ENCODE data around the gene ITGA11. TPM values are rescaled to one million over a fixed set of nuclear protein-coding genes. Genes with fewer than 3 reads are reported as not detected.

ITGA11 gene
- total RNA-seq, 2 experiments from 2014 or later: 0.19 TPM; not detected in 1

- ChIA-PET CTCF (interaction anchor here (1.4 kb wide), 1 partner anchor 73 kb away, joined by 4 read pairs; no protein-coding TSS in a partner anchor), POLR2A (no interaction called here)
Observed at GRCh38 chr15:68379759-68380290, 52.1 kb downstream of the ITGA11 start.

- ChIA-PET CTCF (interaction anchor here (1.4 kb wide), 1 partner anchor 73 kb away, joined by 4 read pairs; no protein-coding TSS in a partner anchor), POLR2A (no interaction called here)
Observed at GRCh38 chr15:68379058-68379758, 52.8 kb downstream of the ITGA11 start.

DNA sequence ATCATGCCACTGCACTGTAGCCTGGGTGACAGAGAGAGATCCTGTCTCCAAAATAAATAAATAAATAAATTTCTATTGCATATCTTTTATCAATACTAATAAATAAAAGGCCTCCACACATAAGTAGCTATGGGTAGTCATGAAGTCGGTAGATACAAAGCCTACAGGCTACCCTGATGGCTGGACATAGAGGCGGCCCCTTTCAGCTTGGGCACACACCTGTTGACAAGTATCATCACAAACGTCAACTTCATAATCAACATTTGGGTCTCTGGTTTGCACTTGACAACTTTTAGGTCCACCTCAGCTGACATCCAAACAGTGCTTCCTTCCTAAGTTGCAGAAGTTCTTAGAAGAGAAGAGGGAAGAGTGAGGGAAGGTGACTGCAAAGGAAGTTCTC is 53.4 kb downstream of the ITGA11 start:
- ChIA-PET POLR2A (no interaction called here), CTCF (interaction anchor here (1.4 kb wide), 1 partner anchor 72 kb away, joined by 4 read pairs; no protein-coding TSS in a partner anchor)

DNA sequence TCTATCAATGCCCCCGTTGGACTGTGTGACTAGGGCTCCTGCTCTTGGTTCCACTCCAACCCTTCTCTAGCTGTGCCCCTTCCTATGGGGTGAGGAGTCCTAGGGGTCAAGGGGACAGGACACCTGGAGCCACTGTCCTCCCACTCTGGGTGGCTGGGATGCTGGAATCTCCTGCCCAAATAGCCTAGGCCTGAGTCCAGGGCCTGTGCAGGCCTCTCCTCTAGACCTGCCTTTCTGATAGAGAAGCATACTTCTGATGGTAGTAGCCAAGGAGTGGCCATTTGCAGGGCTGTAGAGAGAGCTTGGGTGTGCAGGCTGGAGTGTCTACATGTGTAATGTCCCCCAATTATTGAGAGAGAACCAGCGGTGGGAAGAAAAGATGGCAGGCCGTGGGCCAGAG is 54.2 kb downstream of the ITGA11 start:
- POLR2A ChIA-PET: no interaction called here
- CTCF ChIA-PET: no interaction called here

GRCh38 chr15:68376447-68377060 is 55.4 kb downstream of the ITGA11 start:
- ChIA-PET POLR2A (no interaction called here), CTCF (interaction anchor here (1.2 kb wide), 1 partner anchor 8 kb away, joined by 3 read pairs; no protein-coding TSS in a partner anchor)

DNA sequence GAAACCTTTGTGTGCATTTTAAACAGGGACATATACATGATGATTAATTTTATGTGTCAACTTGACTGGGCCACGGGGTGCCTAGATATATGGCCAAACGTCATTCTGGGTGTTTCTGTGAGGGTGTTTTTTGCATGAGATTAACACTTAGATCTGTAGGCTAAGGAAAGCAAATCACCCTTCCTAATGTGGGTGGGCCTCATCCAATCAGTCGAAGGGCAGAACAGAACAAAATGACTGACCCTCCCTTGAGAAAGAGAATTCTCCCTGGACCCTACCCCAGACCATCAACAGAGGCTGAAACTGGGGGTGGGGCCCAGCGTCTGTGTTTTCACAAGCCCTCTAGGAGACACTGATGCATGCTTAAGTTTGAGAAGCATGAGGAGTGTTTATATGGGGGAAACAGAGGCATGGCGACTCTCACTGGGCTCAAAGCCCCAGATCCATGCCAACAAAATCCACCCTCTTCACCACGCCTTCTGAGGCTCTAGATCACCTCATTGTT is 56.2 kb downstream of the ITGA11 start:
- ChIA-PET POLR2A (no interaction called here), CTCF (interaction anchor here (1.2 kb wide), 1 partner anchor 7 kb away, joined by 3 read pairs; no protein-coding TSS in a partner anchor)

- CTCF ChIA-PET: no interaction called here
- POLR2A ChIA-PET: no interaction called here
Observed at GRCh38 chr15:68375191-68375631, 56.8 kb downstream of the ITGA11 start.

- ChIA-PET CTCF (interaction anchor here (0.6 to 1.0 kb wide), 2 partner anchors 11 to 1023 kb away, joined by 3 to 6 read pairs; no protein-coding TSS in a partner anchor), POLR2A (no interaction called here)
Observed at GRCh38 chr15:68374168-68374745, 57.7 kb downstream of the ITGA11 start.

DNA sequence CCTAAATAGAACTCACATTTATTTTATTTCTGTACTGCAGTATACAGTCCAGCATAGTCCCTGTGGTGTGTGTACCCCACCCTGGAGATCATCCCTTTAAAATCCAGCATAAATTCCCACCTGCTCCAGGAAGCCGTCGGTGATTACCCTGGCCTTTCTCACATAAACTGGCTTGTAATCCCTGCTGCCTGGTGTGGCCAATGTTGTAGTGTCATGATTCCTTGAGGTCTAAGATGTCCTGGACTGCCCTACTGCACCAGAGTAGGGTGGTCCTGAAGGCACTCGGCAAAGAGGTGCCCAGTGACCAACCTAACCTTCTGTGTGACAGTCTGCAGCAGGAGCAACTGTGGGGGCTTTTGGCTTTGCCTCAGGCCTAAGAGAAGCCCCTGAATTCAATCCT is 58.9 kb downstream of the ITGA11 start:
- POLR2A ChIA-PET: no interaction called here
- CTCF ChIA-PET: interaction anchor here (1.0 kb wide), 1 partner anchor 12 kb away, joined by 3 read pairs; no protein-coding TSS in a partner anchor

DNA sequence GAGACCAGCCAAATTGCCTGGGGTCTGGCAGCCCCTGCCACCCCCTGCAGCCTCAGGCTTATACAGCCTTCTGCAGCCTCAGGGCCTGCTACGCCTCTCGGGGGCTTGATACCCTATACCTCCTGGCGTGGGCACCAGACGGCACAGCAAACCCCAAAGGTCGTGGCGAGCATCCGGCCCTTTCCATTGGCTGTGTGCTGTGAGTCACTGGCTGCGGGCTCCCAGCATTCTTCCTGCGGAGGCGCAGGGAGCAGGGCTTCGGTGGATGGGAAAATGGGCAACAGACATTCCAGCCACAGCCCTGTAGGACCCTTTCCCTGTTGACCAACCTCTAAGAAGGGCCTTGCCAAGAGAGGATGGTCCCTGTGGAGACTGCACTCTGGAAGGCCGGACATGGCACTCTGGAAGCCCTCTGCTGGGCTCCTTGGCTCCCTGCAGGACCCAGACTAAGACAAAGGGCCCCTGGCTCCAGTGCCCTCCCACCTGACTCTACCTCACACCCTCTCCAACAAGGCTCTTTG is 59.6 kb downstream of the ITGA11 start:
- ChIA-PET POLR2A (no interaction called here), CTCF (no interaction called here)

- POLR2A ChIA-PET: no interaction called here
- CTCF ChIA-PET: no interaction called here
Observed at GRCh38 chr15:68371851-68372250, 60.1 kb downstream of the ITGA11 start.

DNA sequence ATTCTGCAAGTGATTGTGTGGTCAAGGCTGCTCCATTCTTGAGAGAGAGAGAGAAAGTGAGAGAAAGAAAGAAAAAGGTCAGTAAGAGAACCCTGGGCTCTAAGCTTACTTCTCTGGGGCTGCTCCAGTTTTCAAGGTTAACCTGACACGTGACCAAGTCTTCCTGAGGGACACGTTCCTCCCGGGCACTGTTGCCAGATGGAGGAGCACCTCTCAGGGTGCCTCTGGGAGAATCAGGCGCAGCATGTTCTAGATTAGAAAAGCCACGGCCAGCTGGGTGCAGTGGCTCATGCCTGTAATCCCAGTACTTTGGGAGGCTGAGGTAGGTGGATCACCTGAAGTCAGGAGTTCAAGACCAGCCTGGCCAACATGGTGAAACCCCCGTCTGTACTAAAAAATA is 60.8 kb downstream of the ITGA11 start:
- CTCF ChIA-PET: no interaction called here
- POLR2A ChIA-PET: no interaction called here

DNA sequence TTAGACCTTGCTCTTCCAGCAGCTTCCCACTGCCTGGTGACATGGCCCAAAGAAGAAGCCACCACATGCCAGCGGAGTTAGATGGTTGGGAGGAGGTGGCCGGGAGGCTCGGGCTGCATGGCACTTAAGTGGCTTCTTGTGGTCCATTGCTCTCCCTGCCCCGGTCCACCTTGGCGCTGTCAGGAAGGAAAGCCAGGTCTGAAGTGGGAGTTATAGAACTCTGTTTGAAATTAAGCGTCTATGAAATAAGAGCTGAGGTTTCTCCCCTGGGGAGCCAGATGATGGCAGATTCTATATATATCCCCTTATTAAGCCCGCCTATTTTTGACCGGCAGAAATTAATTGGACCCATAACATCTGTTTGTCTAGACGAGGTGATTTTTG is 61.2 kb downstream of the ITGA11 start:
- ChIA-PET POLR2A (no interaction called here), CTCF (no interaction called here)

DNA sequence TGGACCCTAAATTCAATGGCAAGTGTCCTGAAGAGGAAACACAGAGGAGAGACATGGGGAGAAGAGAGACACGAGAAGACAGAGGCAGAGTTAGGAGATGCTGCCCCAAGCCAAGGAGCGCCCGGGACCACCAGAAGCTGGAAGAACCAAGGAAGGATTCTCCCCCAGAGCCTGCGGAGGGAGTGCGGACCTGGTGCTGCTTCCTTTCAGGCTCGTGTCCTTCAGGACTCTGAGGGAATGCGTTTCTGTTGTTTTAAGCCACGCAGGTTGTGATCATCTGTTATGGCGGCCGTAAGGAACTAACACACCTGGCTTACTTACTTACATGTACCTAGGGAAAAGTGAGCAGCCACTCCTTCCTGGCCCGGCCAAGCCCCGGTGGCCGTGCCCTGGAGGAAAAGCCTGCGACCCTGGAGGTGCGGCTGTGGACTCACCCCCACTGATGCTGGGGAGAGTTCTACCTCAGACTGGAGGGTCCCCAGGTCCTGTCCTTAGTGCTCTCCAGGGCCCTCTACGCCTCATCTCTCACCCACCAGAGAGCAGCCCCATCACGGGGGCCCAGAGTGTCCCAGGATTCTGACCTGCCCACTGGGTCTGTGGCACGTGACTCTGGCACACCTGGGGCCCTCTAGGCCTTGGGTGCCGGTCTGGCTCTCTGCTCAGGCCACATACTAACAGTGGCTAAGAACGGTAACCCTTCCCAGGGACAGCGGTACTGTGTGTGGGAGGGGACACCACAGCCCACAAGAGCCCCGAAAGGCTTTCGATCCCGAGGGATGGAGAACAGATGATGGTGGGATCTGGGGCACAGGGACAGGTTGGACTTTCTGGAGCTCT is 61.8 kb downstream of the ITGA11 start:
- CTCF ChIA-PET: no interaction called here
- POLR2A ChIA-PET: no interaction called here

GRCh38 chr15:68368731-68369435 is 63.1 kb downstream of the ITGA11 start:
- CTCF ChIA-PET: interaction anchor here (0.9 kb wide), 1 partner anchor 7 kb away, joined by 3 read pairs; no protein-coding TSS in a partner anchor
- POLR2A ChIA-PET: no interaction called here

- ChIA-PET POLR2A (no interaction called here), CTCF (interaction anchor here (0.9 kb wide), 1 partner anchor 8 kb away, joined by 3 read pairs; no protein-coding TSS in a partner anchor)
Observed at GRCh38 chr15:68367992-68368391, 64.0 kb downstream of the ITGA11 start.

DNA sequence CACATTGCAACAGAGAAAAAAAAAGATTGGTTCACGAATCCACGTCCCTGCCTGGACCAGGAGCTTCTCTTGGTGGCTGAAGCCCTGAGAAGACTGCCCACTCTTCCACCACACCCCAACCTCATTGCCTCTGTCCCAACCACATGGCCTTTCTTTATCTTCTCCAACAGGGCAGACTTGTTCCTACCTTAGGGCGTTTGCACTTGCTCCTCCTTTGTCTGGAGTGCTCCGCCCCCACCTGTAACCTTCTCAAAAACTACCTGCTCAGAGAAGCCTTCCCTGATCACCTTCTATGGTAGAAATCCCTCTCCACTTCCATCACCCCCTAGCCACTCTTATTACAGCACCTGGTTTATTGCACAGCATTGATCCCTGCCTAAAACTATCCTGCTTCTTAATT is 64.7 kb downstream of the ITGA11 start:
- ChIA-PET POLR2A (no interaction called here), CTCF (no interaction called here)

DNA sequence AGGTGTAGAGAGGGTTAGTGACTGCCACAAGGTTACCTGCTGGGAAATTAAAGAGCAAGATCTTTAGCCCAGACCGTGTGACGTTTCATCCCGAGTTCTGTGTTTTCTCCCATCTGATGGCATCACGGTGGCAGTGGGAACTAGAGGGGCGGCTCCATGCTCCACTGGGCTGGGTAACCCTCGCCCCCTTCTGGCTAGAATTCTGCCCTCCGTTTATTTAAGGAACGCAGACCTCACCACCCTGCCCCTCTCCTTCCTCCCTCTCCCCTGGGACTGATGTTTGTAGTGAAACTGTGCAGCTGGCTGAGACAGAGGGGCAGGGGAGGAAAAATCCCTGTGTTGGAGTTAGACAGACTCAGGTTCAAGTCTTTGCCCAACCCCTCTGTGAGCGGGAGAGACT is 65.6 kb downstream of the ITGA11 start:
- CTCF ChIA-PET: no interaction called here
- POLR2A ChIA-PET: no interaction called here

DNA sequence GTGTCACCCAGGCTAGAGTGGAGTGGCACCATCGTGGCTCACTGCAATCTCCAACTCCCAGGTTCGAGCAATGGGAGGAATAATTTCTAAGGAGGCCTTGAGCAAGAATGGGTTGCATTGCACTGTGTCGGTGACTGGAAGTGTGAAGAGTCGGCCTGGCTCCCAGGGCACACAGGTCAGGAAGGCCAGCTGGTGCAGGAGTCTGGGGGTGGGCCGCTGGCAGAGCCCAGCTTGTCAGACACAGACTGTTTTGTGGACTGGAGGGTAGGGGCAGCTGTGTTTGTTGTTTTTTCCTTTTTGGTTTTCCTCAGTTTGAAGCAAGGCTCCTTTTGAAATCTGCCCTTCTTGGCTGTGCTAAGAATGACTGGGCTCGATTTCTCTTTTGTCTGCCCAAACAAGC is 66.2 kb downstream of the ITGA11 start:
- CTCF ChIA-PET: no interaction called here
- POLR2A ChIA-PET: no interaction called here
